ENCODE measurements around the gene AP2M1. TPM values are rescaled to one million over a fixed set of nuclear protein-coding genes. Genes with fewer than 3 reads are reported as not detected.

AP2M1 gene
- total and polyA plus RNA-seq, 10 of the 15 experiments (the other 5 are each of a cell fraction or from before 2014, with no cell fraction given), result 65.6 to 356 (median 161) TPM

- TF ChIP-seq, protein P1, sequence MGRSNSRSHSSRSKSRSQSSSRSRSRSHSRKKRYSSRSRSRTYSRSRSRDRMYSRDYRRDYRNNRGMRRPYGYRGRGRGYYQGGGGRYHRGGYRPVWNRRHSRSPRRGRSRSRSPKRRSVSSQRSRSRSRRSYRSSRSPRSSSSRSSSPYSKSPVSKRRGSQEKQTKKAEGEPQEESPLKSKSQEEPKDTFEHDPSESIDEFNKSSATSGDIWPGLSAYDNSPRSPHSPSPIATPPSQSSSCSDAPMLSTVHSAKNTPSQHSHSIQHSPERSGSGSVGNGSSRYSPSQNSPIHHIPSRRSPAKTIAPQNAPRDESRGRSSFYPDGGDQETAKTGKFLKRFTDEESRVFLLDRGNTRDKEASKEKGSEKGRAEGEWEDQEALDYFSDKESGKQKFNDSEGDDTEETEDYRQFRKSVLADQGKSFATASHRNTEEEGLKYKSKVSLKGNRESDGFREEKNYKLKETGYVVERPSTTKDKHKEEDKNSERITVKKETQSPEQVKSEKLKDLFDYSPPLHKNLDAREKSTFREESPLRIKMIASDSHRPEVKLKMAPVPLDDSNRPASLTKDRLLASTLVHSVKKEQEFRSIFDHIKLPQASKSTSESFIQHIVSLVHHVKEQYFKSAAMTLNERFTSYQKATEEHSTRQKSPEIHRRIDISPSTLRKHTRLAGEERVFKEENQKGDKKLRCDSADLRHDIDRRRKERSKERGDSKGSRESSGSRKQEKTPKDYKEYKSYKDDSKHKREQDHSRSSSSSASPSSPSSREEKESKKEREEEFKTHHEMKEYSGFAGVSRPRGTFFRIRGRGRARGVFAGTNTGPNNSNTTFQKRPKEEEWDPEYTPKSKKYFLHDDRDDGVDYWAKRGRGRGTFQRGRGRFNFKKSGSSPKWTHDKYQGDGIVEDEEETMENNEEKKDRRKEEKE (IDR thresholded peaks at IDR 0.05), result no peak
- TF ChIP-seq, protein P2, sequence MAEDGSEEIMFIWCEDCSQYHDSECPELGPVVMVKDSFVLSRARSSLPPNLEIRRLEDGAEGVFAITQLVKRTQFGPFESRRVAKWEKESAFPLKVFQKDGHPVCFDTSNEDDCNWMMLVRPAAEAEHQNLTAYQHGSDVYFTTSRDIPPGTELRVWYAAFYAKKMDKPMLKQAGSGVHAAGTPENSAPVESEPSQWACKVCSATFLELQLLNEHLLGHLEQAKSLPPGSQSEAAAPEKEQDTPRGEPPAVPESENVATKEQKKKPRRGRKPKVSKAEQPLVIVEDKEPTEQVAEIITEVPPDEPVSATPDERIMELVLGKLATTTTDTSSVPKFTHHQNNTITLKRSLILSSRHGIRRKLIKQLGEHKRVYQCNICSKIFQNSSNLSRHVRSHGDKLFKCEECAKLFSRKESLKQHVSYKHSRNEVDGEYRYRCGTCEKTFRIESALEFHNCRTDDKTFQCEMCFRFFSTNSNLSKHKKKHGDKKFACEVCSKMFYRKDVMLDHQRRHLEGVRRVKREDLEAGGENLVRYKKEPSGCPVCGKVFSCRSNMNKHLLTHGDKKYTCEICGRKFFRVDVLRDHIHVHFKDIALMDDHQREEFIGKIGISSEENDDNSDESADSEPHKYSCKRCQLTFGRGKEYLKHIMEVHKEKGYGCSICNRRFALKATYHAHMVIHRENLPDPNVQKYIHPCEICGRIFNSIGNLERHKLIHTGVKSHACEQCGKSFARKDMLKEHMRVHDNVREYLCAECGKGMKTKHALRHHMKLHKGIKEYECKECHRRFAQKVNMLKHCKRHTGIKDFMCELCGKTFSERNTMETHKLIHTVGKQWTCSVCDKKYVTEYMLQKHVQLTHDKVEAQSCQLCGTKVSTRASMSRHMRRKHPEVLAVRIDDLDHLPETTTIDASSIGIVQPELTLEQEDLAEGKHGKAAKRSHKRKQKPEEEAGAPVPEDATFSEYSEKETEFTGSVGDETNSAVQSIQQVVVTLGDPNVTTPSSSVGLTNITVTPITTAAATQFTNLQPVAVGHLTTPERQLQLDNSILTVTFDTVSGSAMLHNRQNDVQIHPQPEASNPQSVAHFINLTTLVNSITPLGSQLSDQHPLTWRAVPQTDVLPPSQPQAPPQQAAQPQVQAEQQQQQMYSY (CRISPR knock-in tag; IDR thresholded peaks at IDR 0.05), result no peak
- TF ChIP-seq CREM (IDR thresholded peaks at IDR 0.05; ENCODE audit: low read depth), result no peak
- no peak for TF ChIP-seq GATAD2B (conservative IDR thresholded peaks at IDR 0.05; ENCODE audit: low read depth)
- no peak for TF ChIP-seq ATF7 (IDR thresholded peaks at IDR 0.05; ENCODE audit: low read depth)
- TF ChIP-seq NR2C2 (IDR thresholded peaks at IDR 0.05; ENCODE audit: borderline replicate concordance, control insufficient read depth, insufficient read length, low read depth), result no peak
- TF ChIP-seq NFYA (IDR thresholded peaks at IDR 0.05; ENCODE audit: borderline replicate concordance, low read depth, low read length), result no peak
- no peak for TF ChIP-seq CTCF (IDR thresholded peaks at IDR 0.05 in 2 of 3, conservative IDR thresholded peaks at IDR 0.05 in 1 of 3; ENCODE audit: control insufficient read depth in 2 of 3, extremely low read depth in 1 of 3, insufficient read depth in 1 of 3, low read depth in 3 of 3, low read length in 3 of 3)
- TF ChIP-seq SMC3 (IDR thresholded peaks at IDR 0.05; ENCODE audit: borderline replicate concordance, low read length), result no peak
Measured at GRCh38 chr3:184158404-184158803, 16.3 kb upstream of the AP2M1 start (continued).

Data from GM12878 (cell line).